Pancreas (tissue), 10 donors: ENCODE results near the gene MRPL3. TPM values are rescaled to one million over a fixed set of nuclear protein-coding genes. Genes with fewer than 3 reads are reported as not detected.

Source experiments
- ATAC-seq, 4 donors: fragments of 200-7000 bp; cut with Tn5 transposase; one replicate each; pipeline versions ENCODE4 v1.8.0 to v1.9.1; 2020; ENCODE audit warnings: mild to moderate bottlenecking in 4 of 4, moderate library complexity in 4 of 4
- DNase-seq, 6 donors: peaks; one replicate each; pipeline ENCODE4 v3.0.0-alpha.2; 2020
- FAIRE-seq: peaks from 2 replicates; lab custom pipeline; 2012; peaks lifted over from hg19 to GRCh38; lab: Jason Lieb, UNC
- H3K27ac ChIP-seq, 4 donors: fragments of 200-600 bp; sonication (generic); 1 replicate in 3 of 4; 2 replicates in 1 of 4; pipeline versions ENCODE4 v1.5.0 to v1.8.0; 2020
- H3K27me3 ChIP-seq, 4 donors: fragments of 200-600 bp; one replicate each; pipeline ENCODE4 v1.8.0; 2021
- H3K36me3 ChIP-seq, 3 donors: fragments of 200-600 bp; sonication (generic) in 1 of 3; one replicate each; pipeline versions ENCODE4 v1.5.0 to v1.8.0; 2020 to 2021
- H3K4me1 ChIP-seq, 3 donors: fragments of 200-600 bp; one replicate each; pipeline ENCODE4 v1.8.0; 2021
- H3K4me3 ChIP-seq, 4 donors: fragments of 200-600 bp; sonication (generic) in 2 of 4; one replicate each; pipeline versions ENCODE4 v1.5.0 to v1.8.0; 2020 to 2021
- H3K9me3 ChIP-seq, 4 donors: fragments of 200-600 bp; one replicate each; pipeline ENCODE4 v1.8.0; 2021
- CTCF ChIP-seq, 4 donors: fragments of 200-600 bp; sonication (generic) in 3 of 4; IDR thresholded peaks; one replicate each; pipeline versions ENCODE4 v1.5.0 to v1.8.0; 2021; ENCODE audit warnings: antibody characterized with exemption in 4 of 4
- WGBS, 2 donors: extraction: QIAGEN DNeasy Blood & Tissue Kit; methylation state at CpG; one replicate each; pipeline ENCODE4 v1.1.7; 2013; 5-methylcytosine and 5-hydroxymethylcytosine counted together
- intact Hi-C, 3 donors: fragments of 100-400 bp; cut with DNase I; formaldehyde crosslinking; loops; one replicate each; pipeline versions ENCODE4 v1.11.1 to v1.14.2; 2022
- polyA plus RNA-seq, 2 donors: library from polyadenylated mRNA; stranded (reverse); fragments of 200-250 nt; gene quantifications; one replicate each; pipeline ENCODE4 v1.2.3, GENCODE V29; 2013
- total RNA-seq, 6 donors: library from RNA; stranded (reverse); fragmentation: NEBNext Ultra II Directional in 4 of 6; extraction: Animal tissue kit (Norgen Biotek cat#: 25700) in 4 of 6; gene quantifications; one replicate each; pipeline versions ENCODE4 v1.2.1 to v1.2.4, GENCODE V29; 2021 to 2023
- donor health status: healthy with polysubstance abuse.
- donor health status: DM: no; HTN: no; CAD: no; lungs with moderate emphysema.
- donor health status: DM: no; HTN: no; CAD: no.
- donor health status: control.
- donor health status: control.
- donor health status: Bipolar disorder and iron deficiency.
- donor health status: DM: yes; HTN: yes; CAD: no.
- donor health status: DM: no; HTN: no; CAD: no.
- donor health status: DM: no; HTN: no; CAD: no.
- donor health status: DM: yes; HTN: yes; CAD: no.

Gene MRPL3
- total and polyA plus RNA-seq, 8 donors = 23.5 to 45.4 (median 36.7) TPM

DNA sequence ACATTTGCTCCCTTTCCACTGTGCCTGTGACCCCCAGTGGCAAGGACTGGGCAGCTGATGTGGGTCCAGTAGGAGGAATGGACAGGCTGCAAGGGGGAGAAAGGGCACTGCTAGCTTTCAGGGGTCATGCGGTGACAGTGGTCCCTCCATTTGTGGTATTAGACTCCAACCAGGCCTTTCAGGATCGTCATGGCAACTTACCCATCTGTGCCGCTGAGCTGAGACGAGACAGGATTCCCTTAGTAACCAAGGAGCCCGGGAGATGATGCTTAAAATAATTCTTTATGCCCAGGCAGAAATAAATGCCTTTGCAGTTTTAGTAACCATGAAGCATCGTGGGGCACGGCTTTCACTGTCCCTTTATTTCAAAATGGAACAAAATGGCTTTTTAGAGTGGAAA lies 15.9 kb upstream of the MRPL3 start:
- H3K36me3 ChIP-seq = no peaks in the 10 kb centered on the region
- H3K4me1 ChIP-seq = no peaks in the 10 kb centered on the region
- no peak for TF ChIP-seq CTCF (IDR thresholded peaks at IDR 0.05)
- DNase-seq (no peak), FAIRE-seq (no peak), ATAC-seq (no peak)
- intact Hi-C loops = no loop called here
- H3K4me3 ChIP-seq = no peak overlapping the region
- no peaks in the 10 kb centered on the region for H3K27me3 ChIP-seq
- H3K9me3 ChIP-seq = no peaks in the 10 kb centered on the region
- H3K27ac ChIP-seq = no peak overlapping the region
- WGBS, 2 donors = 64 to 77% methylated on average over 7 of the region's 7 CpGs

- no peak overlapping the region for H3K27ac ChIP-seq
- no peak for FAIRE-seq
- peaks cover 5 to 11% (median 11%) of the 10 kb centered on the region in 3 donors for H3K4me1 ChIP-seq
- TF ChIP-seq CTCF (IDR thresholded peaks at IDR 0.05) = no peak
- no peaks in the 10 kb centered on the region for H3K36me3 ChIP-seq
- no peak for ATAC-seq
- H3K27me3 ChIP-seq = peaks cover 0 to 4% (median 0%) of the 10 kb centered on the region in 4 donors
- intact Hi-C loops = no loop called here
- H3K4me3 ChIP-seq = no peak overlapping the region
- WGBS, 2 donors = 62 to 67% methylated on average over 4 of the region's 4 CpGs
- DNase-seq = no peak
- H3K9me3 ChIP-seq = no peaks in the 10 kb centered on the region
Measured at GRCh38 chr3:131505421-131505820, 2.6 kb upstream of the MRPL3 start.

DNA sequence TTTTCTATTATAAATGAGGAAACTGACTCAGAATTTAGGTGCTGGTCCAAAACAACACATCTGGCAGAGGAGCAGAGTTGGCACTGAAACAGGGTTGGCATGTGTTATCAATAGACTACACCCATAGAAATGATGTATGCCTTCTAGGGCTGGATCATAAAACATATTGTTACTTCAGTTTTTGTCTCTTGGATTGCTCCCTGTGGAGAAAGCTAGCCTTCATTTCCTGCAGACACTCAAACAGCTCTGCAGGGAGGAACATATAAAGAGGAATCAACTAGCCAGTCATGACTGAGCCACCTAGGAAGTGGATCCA lies 507 bp upstream of the MRPL3 start:
- intact Hi-C loops = no loop called here
- DNase-seq = no peak

DNA sequence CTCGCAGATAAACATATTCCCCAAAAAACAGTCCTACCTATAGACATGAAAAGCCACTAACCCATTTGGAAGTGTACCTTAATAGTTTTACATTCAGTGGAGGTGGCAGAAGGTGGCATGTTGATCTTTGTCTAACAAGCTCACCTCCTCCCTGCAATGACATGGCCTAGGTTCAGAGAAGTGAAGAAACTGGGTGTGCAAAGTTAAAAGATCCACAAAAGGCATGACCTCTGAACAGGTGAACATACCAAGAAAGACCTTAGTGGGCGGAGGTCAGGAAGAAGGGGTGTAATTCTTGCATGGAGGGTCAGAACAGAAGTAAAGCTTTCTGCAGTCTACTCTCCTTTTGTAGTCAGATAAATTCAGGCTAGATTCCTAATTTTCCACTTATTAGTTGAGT lies 822 bp downstream of the MRPL3 start:
- TF ChIP-seq CTCF (IDR thresholded peaks at IDR 0.05) = no peak
- intact Hi-C loops = no loop called here
- Histone ChIP-seq H3K4me1 (peaks cover 5 to 11% (median 11%) of the 10 kb centered on the region in 3 donors), H3K36me3 (no peaks in the 10 kb centered on the region), H3K4me3 (peak overlapping the region; percentile 59 to 81 (median 76)), H3K9me3 (no peaks in the 10 kb centered on the region), H3K27ac (no peak overlapping the region), H3K27me3 (peaks cover 0 to 4% (median 0%) of the 10 kb centered on the region in 4 donors)
- ATAC-seq (no peak), DNase-seq (no peak), FAIRE-seq (no peak)
- WGBS, 2 donors = 26 to 30% methylated on average over 2 of the region's 2 CpGs

More for the DNA sequence above, 507 bp upstream of the MRPL3 start:
- H3K4me3 ChIP-seq = peak overlapping the region; percentile 59 to 81 (median 76)
- peak overlapping the region in 2 of 4 donors; percentile 39 to 60 for H3K27ac ChIP-seq
- H3K9me3 ChIP-seq = no peaks in the 10 kb centered on the region
- ATAC-seq (peak in 2 of 4 donors; percentile 4 to 6), FAIRE-seq (no peak)
- TF ChIP-seq CTCF (IDR thresholded peaks at IDR 0.05) = no peak
- H3K27me3 ChIP-seq = peaks cover 0 to 4% (median 0%) of the 10 kb centered on the region in 4 donors
- H3K4me1 ChIP-seq = peaks cover 5 to 11% (median 11%) of the 10 kb centered on the region in 3 donors
- H3K36me3 ChIP-seq = no peaks in the 10 kb centered on the region

GRCh38 chr3:131494706-131495105 lies 8.1 kb downstream of the MRPL3 start:
- H3K27me3 ChIP-seq = no peaks in the 10 kb centered on the region
- FAIRE-seq = no peak
- no peak for DNase-seq
- no peak overlapping the region for H3K27ac ChIP-seq
- no peaks in the 10 kb centered on the region for H3K4me1 ChIP-seq
- no peak for ATAC-seq
- WGBS, 2 donors = 96 to 98% methylated on average over 1 of the region's 1 CpG
- no peaks in the 10 kb centered on the region for H3K9me3 ChIP-seq
- H3K36me3 ChIP-seq = peaks cover 0 to 12% (median 0%) of the 10 kb centered on the region in 3 donors
- intact Hi-C loops = no loop called here
- no peak for TF ChIP-seq CTCF (IDR thresholded peaks at IDR 0.05)
- no peak overlapping the region for H3K4me3 ChIP-seq
